ENCODE data around the gene DGKE.
A peak's percentile ranks its signal among the peaks of the same experiment; 100 is the strongest.

DGKE gene

DNA sequence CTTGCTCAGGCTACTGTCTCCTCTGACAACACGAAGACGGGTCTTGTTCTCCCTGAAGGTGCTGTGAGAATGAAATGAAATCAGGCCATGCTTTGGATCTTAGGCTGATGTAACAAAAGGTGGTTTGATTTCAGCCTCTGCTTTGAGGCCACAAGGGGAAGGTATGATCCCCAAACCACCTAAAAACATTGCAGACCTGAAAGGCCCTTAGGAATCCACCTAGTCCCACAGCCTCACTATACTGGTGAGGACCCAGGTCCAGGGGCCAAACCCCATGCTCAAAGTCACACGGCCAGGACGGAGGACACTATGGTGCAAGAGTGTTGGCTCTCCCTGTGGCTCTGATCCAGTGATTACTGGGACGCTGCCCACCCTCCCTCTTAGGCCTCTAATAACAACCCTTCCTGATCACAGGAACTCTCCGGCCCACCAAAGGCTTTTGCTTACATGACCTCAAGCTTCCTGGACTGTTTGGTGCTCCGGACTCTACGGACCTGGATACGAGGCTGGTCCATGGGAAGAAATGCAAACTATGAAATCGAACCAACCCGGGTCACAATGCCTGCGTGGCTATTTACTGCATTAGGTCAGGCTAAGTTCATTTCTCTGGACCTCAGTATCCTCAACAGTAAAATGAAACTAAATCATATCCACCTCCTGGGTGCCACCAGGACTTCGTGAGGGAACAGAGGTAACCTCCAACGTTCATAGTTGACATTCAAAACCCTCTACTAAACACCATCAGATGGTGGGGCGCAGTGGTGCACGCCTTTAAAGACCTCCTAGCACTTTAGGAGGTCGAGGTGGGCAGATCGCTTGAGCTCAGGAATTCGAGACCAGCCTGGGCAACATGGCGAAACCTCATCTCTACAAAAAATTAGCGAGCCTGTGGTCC, 78.4 kb downstream of the DGKE start:
- DNase-seq (ENCODE audit: low read depth, low spot score) = no peak
- TF ChIP-seq, protein P1, sequence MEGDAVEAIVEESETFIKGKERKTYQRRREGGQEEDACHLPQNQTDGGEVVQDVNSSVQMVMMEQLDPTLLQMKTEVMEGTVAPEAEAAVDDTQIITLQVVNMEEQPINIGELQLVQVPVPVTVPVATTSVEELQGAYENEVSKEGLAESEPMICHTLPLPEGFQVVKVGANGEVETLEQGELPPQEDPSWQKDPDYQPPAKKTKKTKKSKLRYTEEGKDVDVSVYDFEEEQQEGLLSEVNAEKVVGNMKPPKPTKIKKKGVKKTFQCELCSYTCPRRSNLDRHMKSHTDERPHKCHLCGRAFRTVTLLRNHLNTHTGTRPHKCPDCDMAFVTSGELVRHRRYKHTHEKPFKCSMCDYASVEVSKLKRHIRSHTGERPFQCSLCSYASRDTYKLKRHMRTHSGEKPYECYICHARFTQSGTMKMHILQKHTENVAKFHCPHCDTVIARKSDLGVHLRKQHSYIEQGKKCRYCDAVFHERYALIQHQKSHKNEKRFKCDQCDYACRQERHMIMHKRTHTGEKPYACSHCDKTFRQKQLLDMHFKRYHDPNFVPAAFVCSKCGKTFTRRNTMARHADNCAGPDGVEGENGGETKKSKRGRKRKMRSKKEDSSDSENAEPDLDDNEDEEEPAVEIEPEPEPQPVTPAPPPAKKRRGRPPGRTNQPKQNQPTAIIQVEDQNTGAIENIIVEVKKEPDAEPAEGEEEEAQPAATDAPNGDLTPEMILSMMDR (IDR thresholded peaks at IDR 0.05; ENCODE audit: low read depth, low read length) = no peak
- H3K4me3 ChIP-seq (ENCODE audit: low read depth, low read length) = peak overlapping the region; percentile 80
- in situ Hi-C loops (cut with HindIII; ENCODE audit: low sequenced_read_pairs) = no loop called here

DNA sequence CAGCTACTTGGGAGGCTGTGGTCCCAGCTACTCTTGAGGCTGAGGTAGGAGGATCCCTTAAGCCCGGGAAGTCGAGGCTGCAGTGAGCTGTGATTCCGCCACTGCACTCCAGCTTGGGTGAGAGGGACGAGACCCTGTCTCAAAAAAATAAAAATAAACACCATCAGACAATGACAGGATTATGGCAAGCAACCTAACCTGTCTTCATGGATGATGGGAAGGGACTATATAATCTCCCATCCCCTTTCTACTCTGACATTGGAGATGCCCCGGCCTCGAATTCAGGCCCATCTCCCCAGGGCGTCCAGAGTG, 79.0 kb downstream of the DGKE start:
- in situ Hi-C loops (cut with HindIII; ENCODE audit: low sequenced_read_pairs) = no loop called here
- H3K4me3 ChIP-seq (ENCODE audit: low read depth, low read length) = peak overlapping the region; percentile 80
- DNase-seq (ENCODE audit: low read depth, low spot score) = no peak
- TF ChIP-seq, protein P1 (IDR thresholded peaks at IDR 0.05; ENCODE audit: low read depth, low read length) = no peak

DNA sequence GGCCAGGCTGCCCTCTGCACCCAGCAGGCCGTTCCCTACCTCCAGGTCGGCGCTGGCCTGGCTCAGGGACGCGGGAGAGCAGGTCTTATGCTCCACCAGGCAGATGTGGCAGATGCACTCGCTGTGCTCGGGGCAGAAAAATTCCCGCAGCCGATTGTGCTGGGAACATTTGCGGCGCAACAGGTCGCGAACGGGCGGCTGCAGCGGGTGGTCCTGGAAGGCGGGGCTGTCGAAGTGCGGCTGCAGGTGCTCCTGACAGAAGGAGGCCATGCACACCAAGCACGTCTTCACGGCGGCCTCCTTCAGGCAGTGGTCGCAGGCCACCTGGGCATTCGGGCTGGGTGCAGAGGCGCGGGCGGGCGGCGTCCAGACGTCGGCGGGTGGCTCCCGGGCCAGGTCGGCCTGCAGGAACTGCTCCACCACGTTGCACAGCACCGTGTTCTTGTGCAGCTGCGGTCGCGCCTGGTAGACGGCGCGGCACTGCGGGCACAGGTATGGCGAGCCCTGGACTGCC, 79.5 kb downstream of the DGKE start:
- TF ChIP-seq, protein P1 (IDR thresholded peaks at IDR 0.05; ENCODE audit: low read depth, low read length) = no peak
- no peak for DNase-seq (ENCODE audit: low read depth, low spot score)
- peak overlapping the region; percentile 80 for H3K4me3 ChIP-seq (ENCODE audit: low read depth, low read length)
- in situ Hi-C loops (cut with HindIII; ENCODE audit: low sequenced_read_pairs) = no loop called here

DNA sequence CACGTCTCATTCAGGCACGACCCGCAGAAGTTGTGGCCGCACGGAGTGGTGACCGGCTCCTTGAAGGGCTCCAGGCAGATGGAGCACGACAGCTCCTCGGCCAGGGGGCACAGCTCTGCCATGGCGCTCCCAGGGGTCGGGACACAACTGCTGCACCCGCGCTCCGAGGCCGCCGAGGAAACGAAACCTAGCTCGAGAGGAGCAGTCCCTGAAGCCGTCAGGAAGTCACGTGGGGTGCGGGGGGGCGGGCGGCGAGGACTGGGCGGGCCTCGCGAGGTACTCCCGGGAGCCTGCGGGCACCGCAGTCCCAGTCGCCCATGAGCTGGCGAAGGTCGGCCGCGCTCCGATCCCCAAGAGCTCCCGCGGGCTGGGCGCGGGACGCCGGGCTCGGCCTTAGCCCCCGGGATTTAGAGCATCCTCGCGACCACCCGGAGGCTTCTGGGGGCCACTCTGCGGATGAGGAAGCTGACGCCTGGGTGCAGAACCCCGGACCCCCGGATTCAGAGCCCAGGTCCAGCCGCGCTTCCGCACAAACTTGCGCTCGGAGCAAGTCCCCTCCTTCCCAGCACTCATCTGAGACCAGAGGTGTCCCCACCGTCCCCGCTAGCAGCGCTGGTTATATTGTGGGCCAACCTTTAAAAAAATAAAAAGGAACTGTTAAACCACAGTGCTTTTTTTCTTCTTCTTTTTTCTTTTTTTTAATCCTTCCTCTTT, 80.1 kb downstream of the DGKE start, which contains the start of gene TRIM25:
TSS of gene TRIM25 (minus strand) at position 183 of the 714 bp plus-strand sequence. CDS start at position 122, 61 bp downstream.
- DNase-seq (ENCODE audit: low read depth, low spot score) = peak; percentile 93
- peak within 1 kb of the TSS; percentile 80 for H3K4me3 ChIP-seq (ENCODE audit: low read depth, low read length)
- TF ChIP-seq, protein P1 (IDR thresholded peaks at IDR 0.05; ENCODE audit: low read depth, low read length) = no peak
- in situ Hi-C loops (cut with HindIII; ENCODE audit: low sequenced_read_pairs) = no loop called here

DNA sequence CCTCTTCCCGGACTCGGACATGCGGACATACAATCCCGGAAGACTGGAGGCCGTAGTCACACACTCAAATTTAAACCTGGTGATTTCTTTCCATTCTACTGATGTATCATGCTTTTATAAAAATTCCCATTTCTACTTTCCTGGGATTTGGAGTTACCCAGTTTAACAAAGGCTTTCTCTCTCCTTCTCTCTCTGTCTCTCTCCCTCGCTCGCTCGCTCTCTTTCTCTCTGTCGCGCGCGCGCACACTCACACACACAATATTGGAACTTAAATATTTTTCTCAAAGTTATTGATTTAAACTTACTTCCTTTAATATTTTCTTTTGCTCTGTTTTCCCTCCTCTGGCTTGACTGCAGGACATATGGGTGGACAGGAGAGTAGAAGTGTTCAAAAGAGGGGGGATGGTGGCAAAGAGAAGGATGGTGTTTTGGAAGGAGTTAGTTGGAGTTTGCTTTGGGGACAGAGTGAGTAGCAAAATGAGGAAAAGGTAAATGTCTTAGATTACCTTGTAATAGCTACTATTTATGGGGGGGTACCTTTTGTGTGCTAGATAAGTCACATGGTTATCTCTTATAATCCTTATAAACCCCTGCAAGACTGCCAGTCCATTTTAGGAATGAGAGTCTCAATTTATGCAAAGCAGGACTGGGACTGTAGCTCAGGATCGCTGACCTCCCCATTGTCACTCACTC, 80.8 kb downstream of the DGKE start:
- in situ Hi-C loops (cut with HindIII; ENCODE audit: low sequenced_read_pairs) = no loop called here
- no peak for DNase-seq (ENCODE audit: low read depth, low spot score)
- H3K4me3 ChIP-seq (ENCODE audit: low read depth, low read length) = peak overlapping the region; percentile 80
- TF ChIP-seq, protein P1 (IDR thresholded peaks at IDR 0.05; ENCODE audit: low read depth, low read length) = no peak
